Fibroblast of lung (primary cell): ENCODE results near the gene LBR.

Experiments
- EZH2 ChIP-seq: IDR thresholded peaks from 2 replicates; pipeline ENCODE4 v1.5.1; 2012; ENCODE audit warnings: low read length, control low read depth, mild to moderate bottlenecking; ENCODE audit errors: missing control alignments
- TF ChIP-seq, protein P1 (sequence below), 2 donors: IDR thresholded peaks in 1 of 2; conservative IDR thresholded peaks in 1 of 2; 1 replicate in 1 of 2; 2 replicates in 1 of 2; pipeline ENCODE4 v1.5.1; 2011 to 2012; ENCODE audit warnings: low read length in 2 of 2, control low read depth in 1 of 2, inconsistent platforms in 1 of 2, low read depth in 1 of 2, mild to moderate bottlenecking in 1 of 2

DNA sequence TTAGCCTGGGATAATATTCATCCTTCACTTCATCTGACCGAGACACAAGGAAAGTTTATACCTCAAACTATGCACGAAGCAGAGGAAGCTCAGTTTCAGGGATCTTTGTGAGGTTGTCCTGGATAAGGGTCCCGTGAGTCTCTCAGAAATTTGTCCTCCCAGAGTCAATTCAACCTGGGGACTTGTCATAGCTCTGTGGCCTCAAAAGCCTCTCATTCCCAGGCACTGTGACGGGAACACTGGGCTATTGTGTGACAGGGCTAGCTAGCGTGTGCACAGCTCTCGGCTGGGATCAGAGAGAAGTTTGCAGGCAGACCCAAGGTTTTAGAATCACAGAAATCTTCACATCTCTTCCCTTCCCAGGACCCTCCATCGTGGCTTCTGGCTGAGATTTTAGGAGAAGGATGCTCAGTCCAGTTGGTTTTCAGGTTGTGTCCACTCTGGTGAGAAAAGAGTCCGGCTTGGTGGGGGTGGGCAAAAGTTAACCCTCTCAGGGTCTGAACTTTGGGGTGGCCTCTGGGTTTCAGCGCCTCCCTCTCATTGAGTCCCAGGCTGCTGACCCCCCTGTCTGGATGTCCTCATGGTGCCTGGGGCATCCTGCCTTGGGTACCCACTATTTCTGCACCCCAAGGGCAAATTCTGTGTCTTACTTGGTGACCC, 20.4 kb upstream of the LBR start:
- TF ChIP-seq, protein P1, sequence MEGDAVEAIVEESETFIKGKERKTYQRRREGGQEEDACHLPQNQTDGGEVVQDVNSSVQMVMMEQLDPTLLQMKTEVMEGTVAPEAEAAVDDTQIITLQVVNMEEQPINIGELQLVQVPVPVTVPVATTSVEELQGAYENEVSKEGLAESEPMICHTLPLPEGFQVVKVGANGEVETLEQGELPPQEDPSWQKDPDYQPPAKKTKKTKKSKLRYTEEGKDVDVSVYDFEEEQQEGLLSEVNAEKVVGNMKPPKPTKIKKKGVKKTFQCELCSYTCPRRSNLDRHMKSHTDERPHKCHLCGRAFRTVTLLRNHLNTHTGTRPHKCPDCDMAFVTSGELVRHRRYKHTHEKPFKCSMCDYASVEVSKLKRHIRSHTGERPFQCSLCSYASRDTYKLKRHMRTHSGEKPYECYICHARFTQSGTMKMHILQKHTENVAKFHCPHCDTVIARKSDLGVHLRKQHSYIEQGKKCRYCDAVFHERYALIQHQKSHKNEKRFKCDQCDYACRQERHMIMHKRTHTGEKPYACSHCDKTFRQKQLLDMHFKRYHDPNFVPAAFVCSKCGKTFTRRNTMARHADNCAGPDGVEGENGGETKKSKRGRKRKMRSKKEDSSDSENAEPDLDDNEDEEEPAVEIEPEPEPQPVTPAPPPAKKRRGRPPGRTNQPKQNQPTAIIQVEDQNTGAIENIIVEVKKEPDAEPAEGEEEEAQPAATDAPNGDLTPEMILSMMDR (conservative IDR thresholded peaks at IDR 0.05 in 1 of 2, IDR thresholded peaks at IDR 0.05 in 1 of 2; ENCODE audit: low read depth in 1 of 2, low read length in 2 of 2), result no peak
- TF ChIP-seq EZH2, result no peak
